NB4 (cell line): ENCODE results near the gene LIMK2.

Source experiments
- CTCF ChIP-seq: IDR thresholded peaks from one replicate; pipeline ENCODE4 v1.5.1; 2012; ENCODE audit warnings: low read depth, low read length
- MYC ChIP-seq: IDR thresholded peaks from 2 replicates; pipeline ENCODE4 v1.6.1; 2011; ENCODE audit warnings: low read depth, low read length
- POLR2A ChIP-seq: IDR thresholded peaks from 2 replicates; pipeline ENCODE4 v1.6.1; 2011; ENCODE audit warnings: mild to moderate bottlenecking; ENCODE audit not compliant: insufficient read length; ENCODE audit errors: extremely low read depth

- TF ChIP-seq CTCF: no peak
- no peak for TF ChIP-seq POLR2A
- no peak for TF ChIP-seq MYC
These were observed 18.2 kb downstream of the LIMK2 start for GRCh38 chr22:31230155-31230870.
